Activated CD4-positive, alpha-beta T cell treated with anti-CD3 and anti-CD28 coated beads, Interleukin-2, amount 50 U/mL, for 16 hours (primary cell): Measurements from ENCODE around the gene TRIP12.
"Not testable (repeated sequence)": the region's sequence is repeated elsewhere in the genome, so short reads cannot be mapped to it uniquely, and the experiment has no call there.

Experiments
- DNase-seq: peaks from one replicate; pipeline ENCODE4 v3.0.0-alpha.2; 2020

TRIP12 gene

GRCh38 chr2:229757462-229757861, 164.3 kb downstream of the TRIP12 start:
- not testable (repeated sequence) for DNase-seq

- DNase-seq, result no peak
Measured at GRCh38 chr2:229752970-229753729, 168.7 kb downstream of the TRIP12 start.

DNA sequence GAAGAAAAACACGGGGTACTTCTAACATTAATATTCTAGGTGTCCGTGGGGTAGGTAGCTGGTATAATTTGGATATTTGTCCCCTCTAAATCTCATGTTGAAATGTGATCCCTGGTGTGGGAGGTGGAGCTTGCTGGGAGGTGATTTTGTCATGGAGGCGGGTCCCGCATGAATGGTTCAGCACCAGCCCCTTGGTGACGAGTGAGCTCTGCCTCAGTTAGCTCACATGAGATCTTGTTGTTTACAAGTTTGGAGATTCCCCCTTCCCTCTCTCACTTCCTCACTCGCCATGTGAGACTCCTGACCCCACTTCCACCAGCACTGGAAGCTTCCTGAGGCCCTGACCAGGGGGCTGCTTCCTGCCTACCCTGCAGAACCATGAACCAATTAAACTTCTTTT, 172.0 kb downstream of the TRIP12 start:
- no peak for DNase-seq

- DNase-seq, result no peak
Measured at GRCh38 chr2:229748950-229749349, 172.9 kb downstream of the TRIP12 start.

DNA sequence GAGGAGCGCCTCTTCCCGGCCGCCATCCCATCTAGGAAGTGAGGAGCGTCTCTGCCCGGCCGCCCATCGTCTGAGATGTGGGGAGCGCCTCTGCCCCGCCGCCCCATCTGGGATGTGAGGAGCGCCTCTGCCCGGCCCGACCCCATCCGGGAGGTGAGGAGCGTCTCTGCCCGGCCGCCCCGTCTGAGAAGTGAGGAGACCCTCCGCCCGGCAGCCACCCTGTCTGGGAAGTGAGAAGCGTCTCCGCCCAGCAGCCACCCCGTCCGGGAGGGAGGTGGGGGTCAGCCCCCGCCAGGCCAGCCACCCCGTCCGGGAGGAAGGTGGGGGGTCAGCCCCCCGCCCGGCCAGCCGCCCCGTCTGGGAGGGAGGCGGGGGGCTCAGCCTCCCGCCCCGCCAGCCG, 179.1 kb downstream of the TRIP12 start:
- not testable (repeated sequence) for DNase-seq

GRCh38 chr2:229740279-229740678, 181.5 kb downstream of the TRIP12 start:
- no peak for DNase-seq

DNA sequence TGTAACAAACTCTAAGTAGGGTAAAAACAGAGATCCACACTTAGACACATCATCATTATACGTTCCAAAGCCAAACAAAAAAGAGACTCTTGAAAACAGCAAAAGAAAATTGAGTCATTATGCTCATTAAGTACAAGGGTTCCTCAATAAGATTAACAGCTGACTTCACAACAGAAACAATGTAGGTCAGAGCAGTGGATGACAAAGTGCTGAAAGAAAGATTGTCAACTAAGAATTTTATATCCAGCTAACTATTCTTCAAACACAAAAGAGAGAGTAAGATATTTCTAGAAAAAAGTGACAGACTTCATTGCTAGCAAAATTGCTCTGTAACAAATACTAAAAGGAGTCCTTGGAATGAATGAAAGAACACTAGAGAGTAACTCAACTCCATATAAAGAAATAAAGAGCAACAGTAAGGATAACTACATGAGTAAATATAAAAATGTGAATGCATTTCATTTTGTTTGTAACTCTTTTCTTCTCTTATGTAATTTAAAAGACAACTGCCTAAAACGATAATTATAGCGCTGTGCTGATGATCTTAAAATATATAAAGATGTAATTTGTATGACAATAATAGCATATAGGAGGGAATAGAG, 183.7 kb downstream of the TRIP12 start:
- no peak for DNase-seq

DNA sequence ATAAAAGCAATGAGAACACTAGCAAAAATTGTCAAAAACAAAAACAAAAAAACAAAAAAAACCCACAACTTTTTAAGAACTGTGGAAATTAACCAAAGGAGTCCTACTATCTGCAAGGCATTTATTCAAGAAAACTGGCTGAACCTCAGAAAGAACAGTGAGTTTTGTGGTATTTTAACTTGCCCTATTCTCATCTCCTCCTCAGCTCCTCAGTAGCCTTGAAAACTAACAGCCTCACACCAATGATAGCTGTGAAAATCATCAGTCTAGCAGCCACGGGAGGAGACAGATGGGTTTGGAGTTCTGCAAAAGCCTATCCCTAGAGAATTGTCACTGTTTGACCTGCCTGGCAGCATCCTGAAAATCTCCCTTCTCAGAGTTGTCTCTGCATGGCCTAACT, 187.4 kb downstream of the TRIP12 start:
- DNase-seq, result no peak

DNA sequence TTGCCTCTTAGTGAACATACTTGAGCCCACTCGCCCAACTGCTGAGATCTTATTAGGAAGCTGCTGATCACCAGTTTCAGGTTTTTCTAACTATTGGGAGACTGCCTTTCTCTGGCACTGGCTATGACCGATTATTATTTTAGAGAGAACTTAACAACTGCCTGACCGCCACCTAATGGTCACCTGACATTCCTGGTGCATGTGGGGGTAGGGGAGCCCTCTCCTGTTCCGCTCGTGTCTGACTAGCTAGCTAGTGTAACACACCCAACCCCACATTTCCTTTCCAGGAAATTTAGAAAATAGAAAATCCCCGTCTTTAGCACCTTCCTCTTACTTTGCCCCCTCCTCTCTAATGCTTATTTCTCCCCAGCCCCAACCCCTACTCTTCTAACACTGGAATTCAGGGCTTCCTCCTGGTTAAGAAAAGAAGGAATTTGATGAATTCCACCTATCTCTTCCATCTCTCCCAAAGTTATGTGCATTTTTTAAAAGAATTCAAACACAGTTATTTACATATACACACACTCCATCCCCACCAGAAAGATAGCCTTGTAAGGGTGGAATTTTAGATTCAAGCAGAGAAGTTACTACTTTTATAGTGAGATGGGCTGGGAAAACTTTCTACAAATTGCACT, 188.1 kb downstream of the TRIP12 start:
- no peak for DNase-seq

DNA sequence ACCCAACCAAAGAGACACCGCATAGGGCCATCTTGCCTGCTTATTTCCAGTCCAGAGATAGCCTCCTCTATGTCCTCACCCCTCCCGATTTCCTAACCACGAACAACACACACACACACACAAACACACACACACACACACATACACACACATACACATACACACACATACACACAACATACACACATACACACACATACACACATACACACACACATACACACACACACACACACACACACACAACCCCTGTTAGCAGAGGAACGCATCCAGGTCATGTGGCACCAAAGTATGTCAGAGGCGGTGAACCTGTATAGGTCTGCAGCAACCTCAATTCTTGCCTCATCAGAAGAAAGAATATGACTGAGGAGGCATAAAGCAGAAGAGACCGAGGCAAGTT, 188.9 kb downstream of the TRIP12 start:
- no peak for DNase-seq

DNA sequence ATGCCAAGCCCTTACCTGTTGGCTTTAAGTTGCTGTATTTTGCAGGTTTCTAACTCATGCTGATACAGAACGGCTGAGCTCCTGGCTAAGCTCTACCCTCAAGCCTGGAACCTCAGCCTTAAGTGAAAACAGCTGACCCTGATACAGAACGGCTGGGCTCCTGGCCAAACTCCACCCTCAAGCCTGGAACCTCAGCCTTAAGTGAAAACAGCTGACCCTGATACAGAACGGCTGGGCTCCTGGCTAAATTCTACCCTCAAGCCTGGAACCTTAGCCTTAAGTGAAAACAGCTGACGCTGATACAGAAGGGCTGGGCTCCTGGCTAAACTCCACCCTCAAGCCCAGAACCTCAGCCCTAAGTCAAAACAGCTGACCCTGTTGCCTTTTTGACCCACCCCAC, 189.9 kb downstream of the TRIP12 start:
- no peak for DNase-seq

DNA sequence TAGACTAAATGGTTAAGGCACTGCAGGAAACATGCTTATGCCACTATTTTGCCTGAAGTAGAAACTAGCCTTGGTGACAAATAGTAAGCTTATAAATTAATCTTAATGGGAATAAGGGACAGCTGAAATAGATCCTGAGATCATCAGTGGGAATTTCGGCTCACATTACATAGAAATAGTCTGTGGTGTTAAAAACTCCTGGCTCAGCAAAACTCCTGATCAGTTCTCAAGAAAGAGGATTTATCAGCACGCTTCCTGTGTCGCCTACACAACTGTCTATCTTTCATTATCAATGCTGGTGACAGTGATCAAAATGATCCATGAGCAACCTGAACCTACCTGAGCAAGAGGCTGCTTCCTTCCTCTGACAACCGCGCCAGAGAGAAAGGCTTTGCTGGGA, 190.4 kb downstream of the TRIP12 start:
- no peak for DNase-seq

DNA sequence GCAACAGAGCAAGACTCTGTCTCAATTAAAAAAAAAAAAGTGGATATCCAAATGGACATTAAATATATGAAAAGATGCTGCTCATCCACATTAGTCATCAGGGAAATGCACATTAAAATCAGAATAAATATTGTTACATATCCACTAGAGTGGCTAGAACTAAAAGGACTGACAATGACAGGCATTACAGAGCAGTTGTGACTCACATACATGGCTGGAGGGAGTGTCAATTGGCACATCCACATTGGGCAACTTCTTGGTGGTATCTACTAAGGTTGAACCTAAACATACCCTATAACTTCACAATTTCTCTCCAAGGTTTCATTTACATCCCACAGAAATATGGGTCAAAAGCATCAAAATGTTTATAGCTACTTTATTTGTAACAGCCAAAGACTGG, 193.4 kb downstream of the TRIP12 start:
- DNase-seq, result no peak

- no peak for DNase-seq
Measured at GRCh38 chr2:229726643-229727042, 195.2 kb downstream of the TRIP12 start.

GRCh38 chr2:229725716-229726574, 195.9 kb downstream of the TRIP12 start:
- DNase-seq, result no peak

- not testable (repeated sequence) for DNase-seq
Measured at GRCh38 chr2:229723192-229723591, 198.6 kb downstream of the TRIP12 start.

- no peak for DNase-seq
Measured at GRCh38 chr2:229719926-229720647, 201.7 kb downstream of the TRIP12 start.

GRCh38 chr2:229718057-229718456, 203.8 kb downstream of the TRIP12 start:
- no peak for DNase-seq

- peak; percentile 32 for DNase-seq
Measured at GRCh38 chr2:229715895-229716507, 205.8 kb downstream of the TRIP12 start.

- DNase-seq, result peak; percentile 14
Measured at GRCh38 chr2:229714736-229715541, 206.9 kb downstream of the TRIP12 start.

- peak; percentile 53 for DNase-seq
Measured at GRCh38 chr2:229714080-229714735, 207.6 kb downstream of the TRIP12 start, which contains the start of gene DNER. DNER (minus strand) TSS chr2:229714555; CDS start chr2:229714423, 132 bp downstream.
